HepG2 (cell line): ENCODE results near the gene ATP5F1E. TPM values are rescaled to one million over a fixed set of nuclear protein-coding genes. Genes with fewer than 3 reads are reported as not detected.

Source experiments
- DBP ChIP-seq: sonication (generic); formaldehyde crosslinking; IDR thresholded peaks from 2 replicates; pipeline ENCODE4 v1.4.0; 2020; ENCODE audit warnings: missing genetic modification reagents; ENCODE audit errors: not compliant biosample characterization
- FOXA1 ChIP-seq, 2 experiments: fragments of 450-650 bp in 1 of 2; sonication (generic) in 1 of 2; formaldehyde crosslinking in 1 of 2; IDR thresholded peaks; 2 replicates each; pipeline versions ENCODE4 v1.4.0 to v1.6.1; 2016 to 2020; ENCODE audit warnings: missing genetic modification reagents in 1 of 2
- FOXK1 ChIP-seq: sonication (generic); formaldehyde crosslinking; IDR thresholded peaks from 2 replicates; pipeline ENCODE4 v1.4.0; 2020; ENCODE audit warnings: low read depth, missing genetic modification reagents, borderline replicate concordance
- HOMEZ ChIP-seq: IDR thresholded peaks from 2 replicates; pipeline ENCODE4 v1.6.1; 2016; ENCODE audit warnings: low read depth
- IRF2 ChIP-seq: IDR thresholded peaks from 2 replicates; pipeline ENCODE4 v1.6.1; 2018; ENCODE audit warnings: missing genetic modification reagents, missing compliant biosample characterization
- MIXL1 ChIP-seq: IDR thresholded peaks from 2 replicates; pipeline ENCODE4 v1.6.1; 2016
- RAD21 ChIP-seq: fragments of 450-650 bp; formaldehyde crosslinking; IDR thresholded peaks from 2 replicates; pipeline ENCODE4 v1.5.0; 2020; ENCODE audit warnings: mild to moderate bottlenecking
- RNF219 ChIP-seq: sonication (generic); formaldehyde crosslinking; IDR thresholded peaks from 2 replicates; pipeline ENCODE4 v1.5.0; 2020; ENCODE audit warnings: mild to moderate bottlenecking, missing genetic modification reagents
- RXRB ChIP-seq: IDR thresholded peaks from 2 replicates; pipeline ENCODE4 v1.6.1; 2016; ENCODE audit warnings: borderline replicate concordance, missing genetic modification reagents, missing compliant biosample characterization
- ZNF646 ChIP-seq: sonication (generic); formaldehyde crosslinking; IDR thresholded peaks from 2 replicates; pipeline ENCODE4 v1.9.0; 2021; ENCODE audit warnings: mild to moderate bottlenecking, missing genetic modification reagents
- ZSCAN9 ChIP-seq: IDR thresholded peaks from 2 replicates; pipeline ENCODE4 v1.6.1; 2016; ENCODE audit warnings: borderline replicate concordance
- polyA plus RNA-seq, 8 experiments: library from polyadenylated mRNA; depleted of rRNA in 3 of 8; stranded (reverse) in 7 of 8; unstranded in 1 of 8; fragments of >200 nt; fragmentation: Illumina TruSeq in 4 of 8; extraction: Trizol in 4 of 8; gene quantifications; 2 replicates each; pipeline versions ENCODE4 v1.2.1 to v1.2.3, GENCODE V29; 2011 to 2016; ENCODE audit warnings: low read depth in 4 of 8, missing spikeins in 1 of 8, mixed read lengths in 1 of 8; ENCODE audit not compliant: insufficient read depth in 1 of 8
- total RNA-seq, 5 experiments: library from RNA; depleted of rRNA; stranded (reverse); fragments of >200 nt; fragmentation: Illumina TruSeq; extraction: Trizol; gene quantifications; 2 replicates each; pipeline ENCODE4 v1.2.3, GENCODE V29; 2016; ENCODE audit warnings: low read depth in 1 of 5
- TF ChIP-seq, protein P1 (sequence below), 2 experiments: sonication (generic) in 1 of 2; formaldehyde crosslinking in 1 of 2; IDR thresholded peaks; 2 replicates each; pipeline versions ENCODE4 v1.5.1 to v1.6.1; 2011 to 2020; ENCODE audit warnings: borderline replicate concordance in 1 of 2, low read depth in 1 of 2, low read length in 1 of 2, mild to moderate bottlenecking in 1 of 2, missing genetic modification reagents in 1 of 2, moderate library complexity in 1 of 2
- TF ChIP-seq, protein P2 (sequence below): sonication (generic); formaldehyde crosslinking; conservative IDR thresholded peaks from 2 replicates; pipeline ENCODE4 v1.8.0; 2022; ENCODE audit warnings: missing genetic modification reagents

Gene ATP5F1E
- total and polyA plus RNA-seq, 2 of the 13 experiments (the other 11 are each of a cell fraction or from before 2014, with no cell fraction given): 121 to 134 TPM

DNA sequence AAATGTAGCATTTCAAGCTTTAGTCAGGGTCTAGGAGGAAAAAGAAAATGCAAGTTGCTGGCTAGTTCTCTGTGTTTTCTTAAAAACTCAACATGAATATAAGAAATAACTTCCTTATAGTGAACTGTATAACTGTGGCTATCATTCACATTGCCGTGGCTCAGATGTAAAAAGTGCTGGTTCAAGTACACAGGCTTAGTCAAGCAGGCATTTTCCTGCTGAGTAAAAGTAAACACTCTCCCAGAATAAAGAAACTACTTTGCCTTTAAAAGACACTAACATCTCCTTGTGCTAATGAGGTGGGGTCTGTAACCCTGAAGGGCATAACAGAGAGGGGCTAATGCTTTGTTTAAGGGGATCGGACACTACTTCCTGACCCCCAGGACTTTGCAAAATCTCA is 3.3 kb downstream of the ATP5F1E start (continued):
- 0 out of 2 replicates have a peak, but pooled peaks have one; percentile 28 for TF ChIP-seq ZSCAN9 (CRISPR knock-in tag)
- TF ChIP-seq, protein P1, sequence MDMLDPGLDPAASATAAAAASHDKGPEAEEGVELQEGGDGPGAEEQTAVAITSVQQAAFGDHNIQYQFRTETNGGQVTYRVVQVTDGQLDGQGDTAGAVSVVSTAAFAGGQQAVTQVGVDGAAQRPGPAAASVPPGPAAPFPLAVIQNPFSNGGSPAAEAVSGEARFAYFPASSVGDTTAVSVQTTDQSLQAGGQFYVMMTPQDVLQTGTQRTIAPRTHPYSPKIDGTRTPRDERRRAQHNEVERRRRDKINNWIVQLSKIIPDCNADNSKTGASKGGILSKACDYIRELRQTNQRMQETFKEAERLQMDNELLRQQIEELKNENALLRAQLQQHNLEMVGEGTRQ (IDR thresholded peaks at IDR 0.05; ENCODE audit: low read depth, low read length): no peak
- TF ChIP-seq, protein P1 (CRISPR knock-in tag; IDR thresholded peaks at IDR 0.05; ENCODE audit: borderline replicate concordance): no peak
- TF ChIP-seq RNF219 (CRISPR knock-in tag): 0 out of 2 replicates have a peak, but pooled peaks have one; percentile 3
- 0 out of 2 replicates have a peak, but pooled peaks have one; percentile 18 for TF ChIP-seq MIXL1 (CRISPR knock-in tag)
- TF ChIP-seq, protein P2, sequence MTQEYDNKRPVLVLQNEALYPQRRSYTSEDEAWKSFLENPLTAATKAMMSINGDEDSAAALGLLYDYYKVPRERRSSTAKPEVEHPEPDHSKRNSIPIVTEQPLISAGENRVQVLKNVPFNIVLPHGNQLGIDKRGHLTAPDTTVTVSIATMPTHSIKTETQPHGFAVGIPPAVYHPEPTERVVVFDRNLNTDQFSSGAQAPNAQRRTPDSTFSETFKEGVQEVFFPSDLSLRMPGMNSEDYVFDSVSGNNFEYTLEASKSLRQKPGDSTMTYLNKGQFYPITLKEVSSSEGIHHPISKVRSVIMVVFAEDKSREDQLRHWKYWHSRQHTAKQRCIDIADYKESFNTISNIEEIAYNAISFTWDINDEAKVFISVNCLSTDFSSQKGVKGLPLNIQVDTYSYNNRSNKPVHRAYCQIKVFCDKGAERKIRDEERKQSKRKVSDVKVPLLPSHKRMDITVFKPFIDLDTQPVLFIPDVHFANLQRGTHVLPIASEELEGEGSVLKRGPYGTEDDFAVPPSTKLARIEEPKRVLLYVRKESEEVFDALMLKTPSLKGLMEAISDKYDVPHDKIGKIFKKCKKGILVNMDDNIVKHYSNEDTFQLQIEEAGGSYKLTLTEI (CRISPR knock-in tag): no peak
- no peak for TF ChIP-seq ZNF646 (CRISPR knock-in tag)
- peak; percentile 26; the same call in 1 of the 2 replicates for TF ChIP-seq FOXK1 (CRISPR knock-in tag)
- 0 out of 2 replicates have a peak, but pooled peaks have one; percentile 28 for TF ChIP-seq RXRB (CRISPR knock-in tag)
- TF ChIP-seq RAD21: no peak
- no peak for TF ChIP-seq FOXA1 (IDR thresholded peaks at IDR 0.05)
- peak; percentile 32; the same call in 1 of the 2 replicates for TF ChIP-seq FOXA1 (CRISPR knock-in tag; IDR thresholded peaks at IDR 0.05)
- TF ChIP-seq HOMEZ: peak; percentile 48; the same call in 1 of the 2 replicates
- 0 out of 2 replicates have a peak, but pooled peaks have one; percentile 23 for TF ChIP-seq IRF2 (CRISPR knock-in tag)
- TF ChIP-seq DBP (CRISPR knock-in tag): no peak
